ENCODE measurements around the gene GET3. TPM values are rescaled to one million over a fixed set of nuclear protein-coding genes. Genes with fewer than 3 reads are reported as not detected.

The GET3 gene
- total and polyA plus RNA-seq, 2 donors (not counting 1 experiment from before 2014, with no cell fraction given) = 37.2 to 61.7 TPM

- H4K20me1 ChIP-seq (ENCODE audit: control insufficient read depth, insufficient read depth, low read length, poor library complexity, severe bottlenecking) = no peaks in the 10 kb centered on the region
- H3K27me3 Mint-ChIP-seq = no peaks in the 10 kb centered on the region
- H3K4me1 ChIP-seq (ENCODE audit: control insufficient read depth in 2 of 2, insufficient read depth in 2 of 2, low read length in 2 of 2) = peaks cover 7 to 14% of the 10 kb centered on the region in 2 donors
- ATAC-seq (ENCODE audit: low read depth) = no peak
- H3K4me2 ChIP-seq (replicated peaks; ENCODE audit: low read depth, low read length, poor library complexity, severe bottlenecking) = no peak overlapping the region
- no peaks in the 10 kb centered on the region for H3K9me3 Mint-ChIP-seq (ENCODE audit: insufficient read depth)
- H3K27ac Mint-ChIP-seq = no peak overlapping the region
- H3K4me3 Mint-ChIP-seq = no peak overlapping the region
- ChIA-PET CTCF (interaction anchor here (1.2 to 27.9 kb wide), 3 partner anchors 10 to 76 kb away, joined by 3 to 1147 read pairs (median 353); partner anchors contain the start of genes JUNB, PRDX2, RNASEH2A and THSD8), POLR2A (no interaction called here)
- no peaks in the 10 kb centered on the region for H3K36me3 ChIP-seq (replicated peaks in 1 of 2; ENCODE audit: control extremely low read depth in 1 of 2, control insufficient read depth in 1 of 2, extremely low read depth in 1 of 2, insufficient read depth in 2 of 2, low read length in 1 of 2)
- DNase-seq = no peak
- peaks cover 2% of the 10 kb centered on the region for H3K79me2 ChIP-seq (ENCODE audit: control insufficient read depth, insufficient read depth, low read length)
- 95% methylated on average over 2 of the region's 4 CpGs for WGBS (ENCODE audit: insufficient coverage)
- intact Hi-C loops (cut with micrococcal nuclease) = no loop called here
- H3K27ac ChIP-seq (ENCODE audit: low read length in 2 of 2) = no peak overlapping the region
- H3K4me3 ChIP-seq (ENCODE audit: control extremely low read depth in 1 of 5, extremely low read depth in 1 of 5, insufficient read depth in 1 of 5, low read depth in 2 of 5, low read length in 4 of 5) = no peak overlapping the region
- no peak for TF ChIP-seq CTCF (IDR thresholded peaks at IDR 0.05)
- TF ChIP-seq EZH2 (IDR thresholded peaks at IDR 0.05; ENCODE audit: borderline replicate concordance, insufficient read depth, low read depth, low read length, poor library complexity, severe bottlenecking) = no peak
- H3K27me3 ChIP-seq (replicated peaks in 1 of 4; ENCODE audit: control extremely low read depth in 1 of 4, control insufficient read depth in 3 of 4, insufficient read depth in 4 of 4, low read length in 3 of 4) = no peaks in the 10 kb centered on the region
- H2AFZ ChIP-seq (ENCODE audit: insufficient read depth, low read depth, low read length, poor library complexity, severe bottlenecking) = no peak overlapping the region
- H3K9me3 ChIP-seq (ENCODE audit: control extremely low read depth in 1 of 3, control insufficient read depth in 2 of 3, insufficient read depth in 1 of 3, low read length in 2 of 3) = no peaks in the 10 kb centered on the region
- H3K9ac ChIP-seq (ENCODE audit: low read length) = no peak overlapping the region
- H3K4me1 Mint-ChIP-seq = peaks cover 18% of the 10 kb centered on the region
These were observed 35.0 kb downstream of the GET3 start for GRCh38 chr19:12772323-12772722.

- no peak for DNase-seq
- Histone ChIP-seq H3K27me3 (replicated peaks in 1 of 4; ENCODE audit: control extremely low read depth in 1 of 4, control insufficient read depth in 3 of 4, insufficient read depth in 4 of 4, low read length in 3 of 4) (no peaks in the 10 kb centered on the region), H3K4me1 (ENCODE audit: control insufficient read depth in 2 of 2, insufficient read depth in 2 of 2, low read length in 2 of 2) (peaks cover 12 to 26% of the 10 kb centered on the region in 2 donors), H2AFZ (ENCODE audit: insufficient read depth, low read depth, low read length, poor library complexity, severe bottlenecking) (no peak overlapping the region), H3K79me2 (ENCODE audit: control insufficient read depth, insufficient read depth, low read length) (peaks cover 2% of the 10 kb centered on the region), H3K9me3 (ENCODE audit: control extremely low read depth in 1 of 3, control insufficient read depth in 2 of 3, insufficient read depth in 1 of 3, low read length in 2 of 3) (no peaks in the 10 kb centered on the region), H3K9ac (ENCODE audit: low read length) (no peak overlapping the region), H3K4me3 (ENCODE audit: control extremely low read depth in 1 of 5, extremely low read depth in 1 of 5, insufficient read depth in 1 of 5, low read depth in 2 of 5, low read length in 4 of 5) (no peak overlapping the region), H4K20me1 (ENCODE audit: control insufficient read depth, insufficient read depth, low read length, poor library complexity, severe bottlenecking) (no peaks in the 10 kb centered on the region), H3K36me3 (replicated peaks in 1 of 2; ENCODE audit: control extremely low read depth in 1 of 2, control insufficient read depth in 1 of 2, extremely low read depth in 1 of 2, insufficient read depth in 2 of 2, low read length in 1 of 2) (no peaks in the 10 kb centered on the region), H3K4me2 (replicated peaks; ENCODE audit: low read depth, low read length, poor library complexity, severe bottlenecking) (no peak overlapping the region), H3K27ac (ENCODE audit: low read length in 2 of 2) (no peak overlapping the region)
- 100% methylated on average over 2 of the region's 2 CpGs for WGBS (ENCODE audit: insufficient coverage)
- ChIA-PET CTCF (interaction anchor here (1.0 to 27.9 kb wide), 5 partner anchors 7 to 86 kb away, joined by 3 to 1147 read pairs (median 22); partner anchors contain the start of genes JUNB, PRDX2, RNASEH2A and THSD8), POLR2A (interaction anchor here (6.9 kb wide), 1 partner anchor 20 kb away, joined by 233 read pairs; the partner anchor contains the start of gene JUNB)
- Mint-ChIP-seq H3K27me3 (no peaks in the 10 kb centered on the region), H3K4me3 (peak overlapping the region; percentile 29), H3K9me3 (ENCODE audit: insufficient read depth) (no peaks in the 10 kb centered on the region), H3K27ac (peak overlapping the region; percentile 5), H3K4me1 (peaks cover 28% of the 10 kb centered on the region)
- no peak for ATAC-seq (ENCODE audit: low read depth)
- TF ChIP-seq CTCF (IDR thresholded peaks at IDR 0.05) (no peak), EZH2 (IDR thresholded peaks at IDR 0.05; ENCODE audit: borderline replicate concordance, insufficient read depth, low read depth, low read length, poor library complexity, severe bottlenecking) (no peak)
- intact Hi-C loops (cut with micrococcal nuclease) = no loop called here
These were observed 36.3 kb downstream of the GET3 start for GRCh38 chr19:12773571-12773970.
